Measurements from ENCODE around the gene RNU6-7. TPM values are rescaled to one million over a fixed set of nuclear protein-coding genes. Genes with fewer than 3 reads are reported as not detected.

Gene RNU6-7
- total and polyA plus RNA-seq, 2 experiments from 2014 or later = not detected

GRCh38 chr14:32201193-32201815 is 541 bp upstream of the RNU6-7 start:
- WGBS, 2 experiments (ENCODE audit: low coverage in 1 of 2, low lambda C conversion rate in 2 of 2, missing lambda C conversion rate in 2 of 2) = 4 to 6% methylated on average over 38 to 44 of the region's 46 CpGs
- H3K9ac ChIP-seq = 0 out of 2 replicates have a peak overlapping the region, but pooled peaks have one; percentile 21

GRCh38 chr14:32202491-32202997 is 699 bp downstream of the RNU6-7 start:
- H2AFZ ChIP-seq = 0 out of 2 replicates have a peak overlapping the region, but pooled peaks have one; percentile 79
- H3K9me3 ChIP-seq (ENCODE audit: low read depth) = no peaks in the 10 kb centered on the region
- peaks cover 4% of the 10 kb centered on the region; the same call in 1 of the 2 replicates for H3K27me3 ChIP-seq (replicated peaks; ENCODE audit: insufficient read depth)
- H3K4me3 ChIP-seq = peak overlapping the region; percentile 85
- no peak for DNase-seq
- H3K4me2 ChIP-seq (ENCODE audit: unreplicated experiment) = peak overlapping the region; percentile 69
- H3K36me3 ChIP-seq (ENCODE audit: low read depth) = no peaks in the 10 kb centered on the region
- in situ Hi-C loops (cut with MboI) = no loop called here
- TF ChIP-seq EZH2 (IDR thresholded peaks at IDR 0.05; ENCODE audit: insufficient read depth, poor library complexity, severe bottlenecking) = no peak
- no peak for TF ChIP-seq EZH2phosphoT487 (IDR thresholded peaks at IDR 0.05; ENCODE audit: insufficient read depth, low read depth)
- H3K4me1 ChIP-seq (ENCODE audit: insufficient read depth) = peaks cover 13% of the 10 kb centered on the region
- no peaks in the 10 kb centered on the region for H3K9me2 ChIP-seq (ENCODE audit: insufficient read depth)
- H3K9ac ChIP-seq = no peak overlapping the region
- H3K27ac ChIP-seq = peak overlapping the region; percentile 19
- H3F3A ChIP-seq (ENCODE audit: insufficient read depth) = 0 out of 2 replicates have a peak, but pooled peaks cover 13% of the 10 kb centered on the region
- no peaks in the 10 kb centered on the region for H4K20me1 ChIP-seq (ENCODE audit: insufficient read depth)
- WGBS, 2 experiments (ENCODE audit: low coverage in 1 of 2, low lambda C conversion rate in 2 of 2, missing lambda C conversion rate in 2 of 2) = 32 to 36% methylated on average over 8 of the region's 8 CpGs
- no peaks in the 10 kb centered on the region for H3K79me2 ChIP-seq (ENCODE audit: insufficient read depth)

More at GRCh38 chr14:32201193-32201815, 541 bp upstream of the RNU6-7 start:
- H3K4me1 ChIP-seq (ENCODE audit: insufficient read depth) = peaks cover 13% of the 10 kb centered on the region
- no peaks in the 10 kb centered on the region for H4K20me1 ChIP-seq (ENCODE audit: insufficient read depth)
- 0 out of 2 replicates have a peak, but pooled peaks cover 13% of the 10 kb centered on the region for H3F3A ChIP-seq (ENCODE audit: insufficient read depth)
- H3K27ac ChIP-seq = no peak overlapping the region
- no peaks in the 10 kb centered on the region for H3K36me3 ChIP-seq (ENCODE audit: low read depth)
- DNase-seq = peak; percentile 64
- H3K9me2 ChIP-seq (ENCODE audit: insufficient read depth) = no peaks in the 10 kb centered on the region
- H3K79me2 ChIP-seq (ENCODE audit: insufficient read depth) = no peaks in the 10 kb centered on the region
- H3K4me3 ChIP-seq = peak overlapping the region; percentile 69
- H3K9me3 ChIP-seq (ENCODE audit: low read depth) = no peaks in the 10 kb centered on the region
- in situ Hi-C loops (cut with MboI) = no loop called here
- H2AFZ ChIP-seq = peak overlapping the region; percentile 79
- TF ChIP-seq EZH2 (IDR thresholded peaks at IDR 0.05; ENCODE audit: insufficient read depth, poor library complexity, severe bottlenecking) (no peak), EZH2phosphoT487 (IDR thresholded peaks at IDR 0.05; ENCODE audit: insufficient read depth, low read depth) (no peak)
- H3K27me3 ChIP-seq (replicated peaks; ENCODE audit: insufficient read depth) = peaks cover 7% of the 10 kb centered on the region; the same call in 1 of the 2 replicates
- H3K4me2 ChIP-seq (ENCODE audit: unreplicated experiment) = peak overlapping the region; percentile 69

GRCh38 chr14:32202998-32203882 is 1.4 kb downstream of the RNU6-7 start, which contains the start of gene RNU6-8:
TSS of gene RNU6-8 (minus strand) at chr14:32203269.
- Histone ChIP-seq H3K36me3 (ENCODE audit: low read depth) (no peaks in the 10 kb centered on the region), H3K9me2 (ENCODE audit: insufficient read depth) (no peaks in the 10 kb centered on the region), H3K9me3 (ENCODE audit: low read depth) (no peaks in the 10 kb centered on the region), H3K27ac (peak within 1 kb of the TSS; percentile 19), H2AFZ (peak within 1 kb of the TSS; percentile 89), H4K20me1 (ENCODE audit: insufficient read depth) (no peaks in the 10 kb centered on the region), H3F3A (ENCODE audit: insufficient read depth) (0 out of 2 replicates have a peak, but pooled peaks cover 13% of the 10 kb centered on the region), H3K4me1 (ENCODE audit: insufficient read depth) (peaks cover 13% of the 10 kb centered on the region), H3K4me3 (peak within 1 kb of the TSS; percentile 85), H3K4me2 (ENCODE audit: unreplicated experiment) (peak within 1 kb of the TSS; percentile 82), H3K27me3 (replicated peaks; ENCODE audit: insufficient read depth) (peaks cover 7% of the 10 kb centered on the region; the same call in 1 of the 2 replicates), H3K9ac (peak within 1 kb of the TSS; percentile 87), H3K79me2 (ENCODE audit: insufficient read depth) (no peaks in the 10 kb centered on the region)
- 2 to 3% methylated on average over 52 to 57 of the region's 57 CpGs for WGBS, 2 experiments (ENCODE audit: low coverage in 1 of 2, low lambda C conversion rate in 2 of 2, missing lambda C conversion rate in 2 of 2)
- peak; percentile 78 for DNase-seq
- TF ChIP-seq EZH2 (IDR thresholded peaks at IDR 0.05; ENCODE audit: insufficient read depth, poor library complexity, severe bottlenecking) (no peak), EZH2phosphoT487 (IDR thresholded peaks at IDR 0.05; ENCODE audit: insufficient read depth, low read depth) (no peak)
- in situ Hi-C loops (cut with MboI) = no loop called here

- peak overlapping the region; percentile 85 for H3K4me3 ChIP-seq
- TF ChIP-seq EZH2 (IDR thresholded peaks at IDR 0.05; ENCODE audit: insufficient read depth, poor library complexity, severe bottlenecking) (no peak), EZH2phosphoT487 (IDR thresholded peaks at IDR 0.05; ENCODE audit: insufficient read depth, low read depth) (no peak)
- peak overlapping the region; percentile 87 for H3K9ac ChIP-seq
- H4K20me1 ChIP-seq (ENCODE audit: insufficient read depth) = no peaks in the 10 kb centered on the region
- no peaks in the 10 kb centered on the region for H3K79me2 ChIP-seq (ENCODE audit: insufficient read depth)
- DNase-seq = no peak
- no peaks in the 10 kb centered on the region for H3K9me2 ChIP-seq (ENCODE audit: insufficient read depth)
- H3K27ac ChIP-seq = no peak overlapping the region
- peaks cover 13% of the 10 kb centered on the region for H3K4me1 ChIP-seq (ENCODE audit: insufficient read depth)
- H3K4me2 ChIP-seq (ENCODE audit: unreplicated experiment) = peak overlapping the region; percentile 82
- peaks cover 14% of the 10 kb centered on the region for H3K27me3 ChIP-seq (replicated peaks; ENCODE audit: insufficient read depth)
- H3K36me3 ChIP-seq (ENCODE audit: low read depth) = no peaks in the 10 kb centered on the region
- no peaks in the 10 kb centered on the region for H3K9me3 ChIP-seq (ENCODE audit: low read depth)
- WGBS, 2 experiments (ENCODE audit: low coverage in 1 of 2, low lambda C conversion rate in 2 of 2, missing lambda C conversion rate in 2 of 2) = 12% methylated on average over 14 of the region's 14 CpGs
- H2AFZ ChIP-seq = peak overlapping the region; percentile 89
- in situ Hi-C loops (cut with MboI) = no loop called here
- H3F3A ChIP-seq (ENCODE audit: insufficient read depth) = 0 out of 2 replicates have a peak, but pooled peaks cover 13% of the 10 kb centered on the region
Observed at GRCh38 chr14:32203928-32204357, 2.1 kb downstream of the RNU6-7 start.

Measured in GM23248 (cell line).